Neural cell (in vitro differentiated cells): ENCODE data around the gene RAPGEF4. TPM values are rescaled to one million over a fixed set of nuclear protein-coding genes. Genes with fewer than 3 reads are reported as not detected.

Source experiments
- H2AFZ ChIP-seq: fragments of 200-600, 300-800 bp; sonication (generic), shearing (Covaris generic); 2 replicates; pipeline ENCODE4 v1.6.0; 2014; ENCODE audit warnings: low read depth, mild to moderate bottlenecking, antibody characterized with exemption, low read length, moderate library complexity
- H3F3A ChIP-seq: fragments of 200-600 bp; shearing (Covaris generic); 2 replicates; pipeline ENCODE4 v1.6.1; 2016; ENCODE audit warnings: mild to moderate bottlenecking, moderate library complexity, mixed read lengths, antibody characterized with exemption, low read length; ENCODE audit not compliant: insufficient read depth, poor library complexity, severe bottlenecking
- H3K27ac ChIP-seq: fragments of 200-600, 300-800 bp; sonication (generic), shearing (Covaris generic); 2 replicates; pipeline ENCODE4 v1.5.1; 2014; ENCODE audit warnings: mild to moderate bottlenecking, low read length, moderate library complexity
- H3K27me3 ChIP-seq: fragments of 300-800, 200-600 bp; sonication (generic), shearing (Covaris generic); 2 replicates; pipeline ENCODE4 v1.6.0; 2014; ENCODE audit warnings: mild to moderate bottlenecking, low read depth, low read length, moderate library complexity; ENCODE audit not compliant: insufficient read depth
- H3K36me3 ChIP-seq: fragments of 300-800, 200-600 bp; sonication (generic), shearing (Covaris generic); 2 replicates; pipeline ENCODE4 v1.5.1; 2014; ENCODE audit warnings: mild to moderate bottlenecking, antibody characterized with exemption, low read length, moderate library complexity; ENCODE audit not compliant: insufficient read depth
- H3K4me2 ChIP-seq: fragments of 300-800, 200-600 bp; sonication (generic), shearing (Covaris generic); 2 replicates; pipeline ENCODE4 v1.6.0; 2014; ENCODE audit warnings: mild to moderate bottlenecking, low read length
- H3K4me3 ChIP-seq: fragments of 300-800, 200-600 bp; sonication (generic), shearing (Covaris generic); 2 replicates; pipeline ENCODE4 v1.5.1; 2014; ENCODE audit warnings: mild to moderate bottlenecking, low read length, moderate library complexity
- H3K79me2 ChIP-seq: fragments of 200-600 bp; shearing (Covaris generic); replicated peaks from 2 replicates; pipeline ENCODE4 v1.6.0; 2014; ENCODE audit warnings: mild to moderate bottlenecking, low read length, moderate library complexity; ENCODE audit not compliant: insufficient read depth
- H3K9ac ChIP-seq: fragments of 300-800, 200-600 bp; sonication (generic), shearing (Covaris generic); 2 replicates; pipeline ENCODE4 v1.6.1; 2016; ENCODE audit warnings: mild to moderate bottlenecking, low read length, mixed read lengths
- H3K9me2 ChIP-seq: fragments of 200-600 bp; shearing (Covaris generic); 2 replicates; pipeline ENCODE4 v1.6.1; 2016; ENCODE audit warnings: mild to moderate bottlenecking, low read length, mixed read lengths; ENCODE audit not compliant: insufficient read depth
- H3K9me3 ChIP-seq: fragments of 200-600, 300-800 bp; sonication (generic), shearing (Covaris generic); 2 replicates; pipeline ENCODE4 v1.6.1; 2016; ENCODE audit warnings: mild to moderate bottlenecking, mixed run types, low read length, moderate library complexity, mixed read lengths
- H4K20me1 ChIP-seq: fragments of 200-600 bp; shearing (Covaris generic); 2 replicates; pipeline ENCODE4 v1.6.1; 2016; ENCODE audit warnings: mild to moderate bottlenecking, mixed run types; ENCODE audit not compliant: insufficient read depth
- CTCF ChIP-seq: fragments of 450-650 bp; IDR thresholded peaks from 2 replicates; pipeline ENCODE4 v1.5.1; 2014; ENCODE audit warnings: antibody characterized with exemption, mild to moderate bottlenecking, moderate library complexity; ENCODE audit not compliant: poor library complexity, severe bottlenecking
- EP300 ChIP-seq: fragments of 450-650 bp; conservative IDR thresholded peaks from 2 replicates; pipeline ENCODE4 v1.6.1; 2014; ENCODE audit warnings: antibody characterized with exemption, mild to moderate bottlenecking, moderate library complexity; ENCODE audit not compliant: poor library complexity, severe bottlenecking
- EZH2 ChIP-seq: fragments of 200-600, 300-800 bp; shearing (Covaris generic), sonication (generic); IDR thresholded peaks from 2 replicates; pipeline ENCODE4 v1.6.1; 2014; ENCODE audit warnings: antibody characterized with exemption, low read length, borderline replicate concordance, mild to moderate bottlenecking; ENCODE audit not compliant: insufficient read depth, poor library complexity, severe bottlenecking
- MXI1 ChIP-seq: fragments of 450-650 bp; conservative IDR thresholded peaks from 2 replicates; pipeline ENCODE4 v1.6.1; 2014; ENCODE audit warnings: antibody characterized with exemption, mild to moderate bottlenecking; ENCODE audit not compliant: poor library complexity, severe bottlenecking
- POLR2AphosphoS5 ChIP-seq: IDR thresholded peaks from 2 replicates; pipeline ENCODE4 v1.6.1; 2012
- RAD21 ChIP-seq: fragments of 450-650 bp; conservative IDR thresholded peaks from 2 replicates; pipeline ENCODE4 v1.6.1; 2014; ENCODE audit warnings: antibody characterized with exemption, mild to moderate bottlenecking, moderate library complexity
- REST ChIP-seq: IDR thresholded peaks from 2 replicates; pipeline ENCODE4 v1.6.1; 2012; ENCODE audit warnings: borderline replicate concordance
- SMC3 ChIP-seq: fragments of 450-650 bp; conservative IDR thresholded peaks from 2 replicates; pipeline ENCODE4 v1.6.1; 2014; ENCODE audit warnings: antibody characterized with exemption, mild to moderate bottlenecking, moderate library complexity; ENCODE audit not compliant: poor library complexity
- TAF1 ChIP-seq: IDR thresholded peaks from 2 replicates; pipeline ENCODE4 v1.6.1; 2012; ENCODE audit warnings: low read depth
- polyA plus RNA-seq: library from polyadenylated mRNA; depleted of rRNA; stranded (reverse); fragments of >200 nt; gene quantifications from 2 replicates; pipeline ENCODE4 v1.2.3, GENCODE V29; 2014

RAPGEF4 gene
- polyA plus RNA-seq, 1 donor from 2014 or later = 10.4 TPM

GRCh38 chr2:173095356-173095755 lies 359.7 kb downstream of the RAPGEF4 start:
- Histone ChIP-seq H3K36me3 (no peaks in the 10 kb centered on the region), H3K79me2 (no peaks in the 10 kb centered on the region), H2AFZ (no peak overlapping the region), H4K20me1 (no peaks in the 10 kb centered on the region), H3K27me3 (no peaks in the 10 kb centered on the region), H3K4me3 (no peak overlapping the region), H3K4me2 (no peak overlapping the region), H3K9ac (no peak overlapping the region), H3K9me2 (no peaks in the 10 kb centered on the region), H3K9me3 (no peaks in the 10 kb centered on the region), H3F3A (no peaks in the 10 kb centered on the region), H3K27ac (no peak overlapping the region)
- no peak for TF ChIP-seq EP300
- TF ChIP-seq REST = no peak
- TF ChIP-seq SMC3 = no peak
- TF ChIP-seq RAD21 = no peak
- no peak for TF ChIP-seq CTCF
- no peak for TF ChIP-seq POLR2AphosphoS5

- Histone ChIP-seq H3K9ac (no peak overlapping the region), H3F3A (no peaks in the 10 kb centered on the region), H3K4me2 (no peak overlapping the region), H3K9me2 (no peaks in the 10 kb centered on the region), H3K79me2 (no peaks in the 10 kb centered on the region), H3K27me3 (no peaks in the 10 kb centered on the region), H3K9me3 (no peaks in the 10 kb centered on the region), H3K27ac (no peak overlapping the region), H4K20me1 (no peaks in the 10 kb centered on the region), H3K4me3 (no peak overlapping the region), H2AFZ (no peak overlapping the region), H3K36me3 (no peaks in the 10 kb centered on the region)
- TF ChIP-seq TAF1 (no peak), EZH2 (no peak), REST (no peak), SMC3 (no peak), CTCF (no peak), RAD21 (no peak), POLR2AphosphoS5 (no peak), MXI1 (no peak), EP300 (no peak)
These were observed 363.6 kb downstream of the RAPGEF4 start for GRCh38 chr2:173099271-173099670.
